Measurements from ENCODE around the gene NUDT21.

DNA sequence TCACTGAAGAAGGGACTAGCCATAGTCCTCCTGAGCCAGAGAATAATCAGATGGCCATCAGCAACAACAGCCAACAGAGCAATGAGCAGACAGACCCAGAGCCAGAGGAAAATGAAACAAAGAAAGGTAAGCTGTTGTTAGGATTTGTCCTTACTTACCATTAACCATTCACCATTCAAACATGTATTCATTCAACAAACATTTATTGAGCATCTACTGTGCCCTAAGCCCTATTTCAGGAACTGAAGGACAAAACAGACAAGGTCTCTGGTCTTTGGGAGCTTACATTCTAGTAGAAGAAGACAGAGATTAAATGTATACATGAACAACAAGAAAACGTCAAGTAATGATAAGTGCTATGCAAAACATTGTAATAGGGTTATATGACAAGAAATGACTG lies 19.5 kb upstream of the NUDT21 start:
- TF ChIP-seq, protein P1, sequence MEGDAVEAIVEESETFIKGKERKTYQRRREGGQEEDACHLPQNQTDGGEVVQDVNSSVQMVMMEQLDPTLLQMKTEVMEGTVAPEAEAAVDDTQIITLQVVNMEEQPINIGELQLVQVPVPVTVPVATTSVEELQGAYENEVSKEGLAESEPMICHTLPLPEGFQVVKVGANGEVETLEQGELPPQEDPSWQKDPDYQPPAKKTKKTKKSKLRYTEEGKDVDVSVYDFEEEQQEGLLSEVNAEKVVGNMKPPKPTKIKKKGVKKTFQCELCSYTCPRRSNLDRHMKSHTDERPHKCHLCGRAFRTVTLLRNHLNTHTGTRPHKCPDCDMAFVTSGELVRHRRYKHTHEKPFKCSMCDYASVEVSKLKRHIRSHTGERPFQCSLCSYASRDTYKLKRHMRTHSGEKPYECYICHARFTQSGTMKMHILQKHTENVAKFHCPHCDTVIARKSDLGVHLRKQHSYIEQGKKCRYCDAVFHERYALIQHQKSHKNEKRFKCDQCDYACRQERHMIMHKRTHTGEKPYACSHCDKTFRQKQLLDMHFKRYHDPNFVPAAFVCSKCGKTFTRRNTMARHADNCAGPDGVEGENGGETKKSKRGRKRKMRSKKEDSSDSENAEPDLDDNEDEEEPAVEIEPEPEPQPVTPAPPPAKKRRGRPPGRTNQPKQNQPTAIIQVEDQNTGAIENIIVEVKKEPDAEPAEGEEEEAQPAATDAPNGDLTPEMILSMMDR (IDR thresholded peaks at IDR 0.05 in 2 of 3, conservative IDR thresholded peaks at IDR 0.05 in 1 of 3; ENCODE audit: borderline replicate concordance in 1 of 3, insufficient read depth in 1 of 3, low read depth in 2 of 3, low read length in 2 of 3): no peak
- TF ChIP-seq CBX3 (IDR thresholded peaks at IDR 0.05; ENCODE audit: low read depth) (no peak), EZH2 (IDR thresholded peaks at IDR 0.05) (no peak), POLR2A (IDR thresholded peaks at IDR 0.05; ENCODE audit: borderline replicate concordance, extremely low read depth, insufficient read depth, insufficient read length) (no peak), JUND (IDR thresholded peaks at IDR 0.05) (no peak), SIN3A (IDR thresholded peaks at IDR 0.05; ENCODE audit: low read depth) (no peak), TCF7L2 (IDR thresholded peaks at IDR 0.05; ENCODE audit: borderline replicate concordance, extremely low read depth, insufficient read depth, insufficient read length) (no peak), EZH2phosphoT487 (IDR thresholded peaks at IDR 0.05; ENCODE audit: borderline replicate concordance) (no peak), ZNF274 (IDR thresholded peaks at IDR 0.05; ENCODE audit: low read depth, low read length) (no peak), ELF1 (IDR thresholded peaks at IDR 0.05; ENCODE audit: borderline replicate concordance, low read depth) (no peak)
- TF ChIP-seq, protein P2, sequence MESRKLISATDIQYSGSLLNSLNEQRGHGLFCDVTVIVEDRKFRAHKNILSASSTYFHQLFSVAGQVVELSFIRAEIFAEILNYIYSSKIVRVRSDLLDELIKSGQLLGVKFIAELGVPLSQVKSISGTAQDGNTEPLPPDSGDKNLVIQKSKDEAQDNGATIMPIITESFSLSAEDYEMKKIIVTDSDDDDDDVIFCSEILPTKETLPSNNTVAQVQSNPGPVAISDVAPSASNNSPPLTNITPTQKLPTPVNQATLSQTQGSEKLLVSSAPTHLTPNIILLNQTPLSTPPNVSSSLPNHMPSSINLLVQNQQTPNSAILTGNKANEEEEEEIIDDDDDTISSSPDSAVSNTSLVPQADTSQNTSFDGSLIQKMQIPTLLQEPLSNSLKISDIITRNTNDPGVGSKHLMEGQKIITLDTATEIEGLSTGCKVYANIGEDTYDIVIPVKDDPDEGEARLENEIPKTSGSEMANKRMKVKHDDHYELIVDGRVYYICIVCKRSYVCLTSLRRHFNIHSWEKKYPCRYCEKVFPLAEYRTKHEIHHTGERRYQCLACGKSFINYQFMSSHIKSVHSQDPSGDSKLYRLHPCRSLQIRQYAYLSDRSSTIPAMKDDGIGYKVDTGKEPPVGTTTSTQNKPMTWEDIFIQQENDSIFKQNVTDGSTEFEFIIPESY (IDR thresholded peaks at IDR 0.05; ENCODE audit: extremely low read depth, insufficient replicate concordance, low read length): no peak
- TF ChIP-seq, protein P3, sequence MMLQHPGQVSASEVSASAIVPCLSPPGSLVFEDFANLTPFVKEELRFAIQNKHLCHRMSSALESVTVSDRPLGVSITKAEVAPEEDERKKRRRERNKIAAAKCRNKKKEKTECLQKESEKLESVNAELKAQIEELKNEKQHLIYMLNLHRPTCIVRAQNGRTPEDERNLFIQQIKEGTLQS (IDR thresholded peaks at IDR 0.05): no peak

Data from HCT116 (cell line).